NCI-H446 treated with DMSO at 0.1 percent for 48 hours (cell line): ENCODE results near the gene METRNL.
"Not testable (repeated sequence)": the region's sequence is repeated elsewhere in the genome, so short reads cannot be mapped to it uniquely, and the experiment has no call there.

Experiments used
- DNase-seq: peaks from one replicate; lab custom pipeline; 2025; lab: John Stamatoyannopoulos, UW

METRNL gene

GRCh38 chr17:83123896-83124801 is 44.7 kb downstream of the METRNL start:
- DNase-seq = no peak

GRCh38 chr17:83124871-83125514 is 45.6 kb downstream of the METRNL start:
- no peak for DNase-seq

- DNase-seq = no peak
Measured at GRCh38 chr17:83125515-83126274, 46.3 kb downstream of the METRNL start.

- DNase-seq = no peak
Measured at GRCh38 chr17:83126275-83126811, 46.9 kb downstream of the METRNL start.

GRCh38 chr17:83127431-83128160 is 48.2 kb downstream of the METRNL start:
- no peak for DNase-seq

- no peak for DNase-seq
Measured at GRCh38 chr17:83128306-83129240, 49.2 kb downstream of the METRNL start.

GRCh38 chr17:83129676-83130075 is 50.3 kb downstream of the METRNL start:
- no peak for DNase-seq

GRCh38 chr17:83131401-83132011 is 52.1 kb downstream of the METRNL start:
- DNase-seq = no peak

- DNase-seq = no peak
Measured at GRCh38 chr17:83132251-83133081, 53.1 kb downstream of the METRNL start.

- no peak for DNase-seq
Measured at GRCh38 chr17:83133302-83134121, 54.1 kb downstream of the METRNL start.

GRCh38 chr17:83134456-83134855 is 55.0 kb downstream of the METRNL start:
- DNase-seq = not testable (repeated sequence)

GRCh38 chr17:83135692-83136091 is 56.3 kb downstream of the METRNL start:
- no peak for DNase-seq

GRCh38 chr17:83136156-83136555 is 56.7 kb downstream of the METRNL start:
- DNase-seq = no peak

GRCh38 chr17:83136931-83137330 is 57.5 kb downstream of the METRNL start:
- DNase-seq = no peak

- no peak for DNase-seq
Measured at GRCh38 chr17:83137523-83137922, 58.1 kb downstream of the METRNL start.

- no peak for DNase-seq
Measured at GRCh38 chr17:83138820-83139219, 59.4 kb downstream of the METRNL start.

- not testable (repeated sequence) for DNase-seq
Measured at GRCh38 chr17:83139541-83140248, 60.3 kb downstream of the METRNL start.

GRCh38 chr17:83140249-83140566 is 60.8 kb downstream of the METRNL start:
- not testable (repeated sequence) for DNase-seq
